SU-DHL-6 (cell line): Measurements from ENCODE around the gene IPCEF1.

Source experiments
- H2AFZ ChIP-seq: fragments of 200-600 bp; sonication (generic); 2 replicates; pipeline ENCODE4 v1.6.1; 2014; ENCODE audit warnings: low read depth, mild to moderate bottlenecking, moderate library complexity, mixed read lengths, antibody characterized with exemption, low read length; ENCODE audit not compliant: severe bottlenecking
- H3F3A ChIP-seq: fragments of 200-600 bp; shearing (Covaris generic); 2 replicates; pipeline ENCODE4 v1.6.0; 2016; ENCODE audit warnings: antibody characterized with exemption, mild to moderate bottlenecking; ENCODE audit not compliant: insufficient read depth
- H3K27ac ChIP-seq: fragments of 200-600 bp; sonication (generic); 2 replicates; pipeline ENCODE4 v1.5.1; 2016; ENCODE audit warnings: low read depth, mild to moderate bottlenecking, low read length, moderate library complexity, mixed read lengths
- H3K27me3 ChIP-seq: fragments of 200-600 bp; sonication (generic), shearing (Covaris generic); 2 replicates; pipeline ENCODE4 v1.6.0; 2014; ENCODE audit warnings: mild to moderate bottlenecking, low read length
- H3K36me3 ChIP-seq: fragments of 200-600 bp; sonication (generic); 2 replicates; pipeline ENCODE4 v1.6.1; 2014; ENCODE audit warnings: mild to moderate bottlenecking, low read length, mixed read lengths
- H3K4me2 ChIP-seq: fragments of 300-600, 200-600 bp; shearing (Covaris generic), sonication (generic); 2 replicates; pipeline ENCODE4 v1.6.0; 2014; ENCODE audit warnings: low read length, low read depth, mild to moderate bottlenecking; ENCODE audit not compliant: poor library complexity, severe bottlenecking
- H3K4me3 ChIP-seq: fragments of 200-600 bp; sonication (generic); 2 replicates; pipeline ENCODE4 v1.5.1; 2014; ENCODE audit warnings: antibody characterized with exemption, low read length, mild to moderate bottlenecking, mixed read lengths; ENCODE audit not compliant: insufficient read depth, poor library complexity, severe bottlenecking
- H3K79me2 ChIP-seq: fragments of 200-600 bp; sonication (generic); 2 replicates; pipeline ENCODE4 v1.6.1; 2014; ENCODE audit warnings: mild to moderate bottlenecking, low read length, moderate library complexity; ENCODE audit not compliant: insufficient read depth
- H3K9ac ChIP-seq: fragments of 200-600 bp; sonication (generic); 2 replicates; pipeline ENCODE4 v1.7.0; 2014; ENCODE audit warnings: mild to moderate bottlenecking, low read length
- H3K9me2 ChIP-seq: fragments of 200-600 bp; sonication (generic); replicated peaks from 2 replicates; pipeline ENCODE4 v1.6.1; 2014; ENCODE audit warnings: low read length; ENCODE audit not compliant: insufficient read depth
- H3K9me3 ChIP-seq: fragments of 200-600 bp; sonication (generic); 2 replicates; pipeline ENCODE4 v1.6.1; 2014; ENCODE audit warnings: low read length, mixed read lengths; ENCODE audit not compliant: insufficient read depth
- H4K20me1 ChIP-seq: fragments of 200-600 bp; sonication (generic); 2 replicates; pipeline ENCODE4 v1.6.1; 2014; ENCODE audit warnings: low read depth, mild to moderate bottlenecking, antibody characterized with exemption, low read length, moderate library complexity, mixed read lengths
- EZH2phosphoT487 ChIP-seq: fragments of 200-600 bp; sonication (generic), shearing (Covaris generic); conservative IDR thresholded peaks from 2 replicates; pipeline ENCODE4 v1.6.1; 2018; ENCODE audit warnings: mild to moderate bottlenecking, antibody characterized with exemption, low read length, moderate library complexity, mixed read lengths
- TF ChIP-seq, protein P1 (sequence below): fragments of 200-600 bp; sonication (generic); IDR thresholded peaks from one replicate; pipeline ENCODE4 v1.5.1; 2017; ENCODE audit warnings: antibody characterized with exemption, mild to moderate bottlenecking, low read length, moderate library complexity; ENCODE audit not compliant: insufficient read depth, poor library complexity, severe bottlenecking

IPCEF1 gene

DNA sequence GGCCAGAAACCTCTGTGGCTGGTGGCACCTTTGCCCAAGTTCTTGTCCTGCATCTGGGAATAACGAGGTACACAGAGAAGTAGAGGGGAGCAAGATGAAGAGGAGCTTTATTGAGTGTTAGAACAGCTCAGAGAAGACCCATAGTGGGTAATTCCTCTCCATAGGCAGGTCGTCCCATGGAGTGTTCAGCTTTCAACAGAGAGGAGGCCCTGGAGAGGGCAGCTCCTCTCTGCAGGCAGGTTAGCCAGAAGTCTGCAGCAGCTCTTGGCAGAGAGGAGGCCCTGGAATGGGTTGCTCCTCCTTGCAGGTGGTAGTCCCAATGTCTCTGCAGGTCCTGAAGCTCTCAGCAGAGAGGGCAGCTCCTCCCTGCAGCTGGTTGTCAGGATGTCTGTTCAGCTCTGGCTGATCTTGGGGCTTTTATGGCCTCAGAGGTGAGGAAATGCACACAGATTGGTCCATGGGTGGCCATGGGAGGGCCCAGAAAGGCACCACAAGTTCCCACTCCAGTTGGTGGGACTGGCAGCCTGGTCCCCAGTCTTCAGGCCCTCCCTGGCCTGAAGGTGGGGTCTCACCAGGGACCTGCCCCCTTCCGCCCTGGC is 89.0 kb downstream of the IPCEF1 start:
- H3K4me3 ChIP-seq = no peak overlapping the region
- no peak for TF ChIP-seq EZH2phosphoT487
- TF ChIP-seq, protein P1, sequence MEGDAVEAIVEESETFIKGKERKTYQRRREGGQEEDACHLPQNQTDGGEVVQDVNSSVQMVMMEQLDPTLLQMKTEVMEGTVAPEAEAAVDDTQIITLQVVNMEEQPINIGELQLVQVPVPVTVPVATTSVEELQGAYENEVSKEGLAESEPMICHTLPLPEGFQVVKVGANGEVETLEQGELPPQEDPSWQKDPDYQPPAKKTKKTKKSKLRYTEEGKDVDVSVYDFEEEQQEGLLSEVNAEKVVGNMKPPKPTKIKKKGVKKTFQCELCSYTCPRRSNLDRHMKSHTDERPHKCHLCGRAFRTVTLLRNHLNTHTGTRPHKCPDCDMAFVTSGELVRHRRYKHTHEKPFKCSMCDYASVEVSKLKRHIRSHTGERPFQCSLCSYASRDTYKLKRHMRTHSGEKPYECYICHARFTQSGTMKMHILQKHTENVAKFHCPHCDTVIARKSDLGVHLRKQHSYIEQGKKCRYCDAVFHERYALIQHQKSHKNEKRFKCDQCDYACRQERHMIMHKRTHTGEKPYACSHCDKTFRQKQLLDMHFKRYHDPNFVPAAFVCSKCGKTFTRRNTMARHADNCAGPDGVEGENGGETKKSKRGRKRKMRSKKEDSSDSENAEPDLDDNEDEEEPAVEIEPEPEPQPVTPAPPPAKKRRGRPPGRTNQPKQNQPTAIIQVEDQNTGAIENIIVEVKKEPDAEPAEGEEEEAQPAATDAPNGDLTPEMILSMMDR = no peak
- H3K27ac ChIP-seq = no peak overlapping the region
- no peak overlapping the region for H2AFZ ChIP-seq
- H3K9me2 ChIP-seq = no peaks in the 10 kb centered on the region
- H3K4me2 ChIP-seq = no peak overlapping the region
- no peaks in the 10 kb centered on the region for H3F3A ChIP-seq
- no peaks in the 10 kb centered on the region for H4K20me1 ChIP-seq
- H3K9ac ChIP-seq = no peak overlapping the region
- H3K79me2 ChIP-seq = no peaks in the 10 kb centered on the region
- no peaks in the 10 kb centered on the region for H3K36me3 ChIP-seq
- no peaks in the 10 kb centered on the region for H3K27me3 ChIP-seq
- no peaks in the 10 kb centered on the region for H3K9me3 ChIP-seq

DNA sequence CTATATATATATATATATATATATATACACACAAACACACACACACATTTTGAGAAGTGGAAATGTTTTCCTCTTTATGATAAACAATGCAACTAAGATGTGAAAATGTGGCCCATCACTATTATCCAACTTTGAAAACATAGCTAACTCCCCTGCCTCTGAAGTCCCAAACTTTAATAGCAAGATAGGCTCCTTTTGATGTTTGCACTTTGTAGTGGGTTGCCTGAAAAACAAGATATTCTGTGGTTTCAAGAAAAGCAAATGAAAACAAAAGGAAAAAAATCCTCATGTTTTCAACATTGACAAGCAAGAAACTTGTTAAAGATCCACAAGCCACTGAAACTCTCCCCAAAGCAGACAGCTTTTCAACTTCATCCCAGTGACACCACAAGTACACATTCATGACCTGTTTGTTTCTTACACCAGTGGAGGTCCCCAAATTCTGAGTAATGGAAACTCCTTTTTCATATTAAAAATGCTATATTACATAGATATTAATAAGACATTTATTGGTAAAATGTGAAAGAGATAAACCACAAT is 90.0 kb downstream of the IPCEF1 start:
- H3K4me2 ChIP-seq = no peak overlapping the region
- no peaks in the 10 kb centered on the region for H3K36me3 ChIP-seq
- H3K9ac ChIP-seq = no peak overlapping the region
- no peaks in the 10 kb centered on the region for H3K27me3 ChIP-seq
- no peaks in the 10 kb centered on the region for H3K79me2 ChIP-seq
- no peaks in the 10 kb centered on the region for H4K20me1 ChIP-seq
- H3K4me3 ChIP-seq = no peak overlapping the region
- TF ChIP-seq, protein P1 = no peak
- no peak for TF ChIP-seq EZH2phosphoT487
- no peaks in the 10 kb centered on the region for H3K9me3 ChIP-seq
- no peaks in the 10 kb centered on the region for H3F3A ChIP-seq
- H2AFZ ChIP-seq = no peak overlapping the region
- no peaks in the 10 kb centered on the region for H3K9me2 ChIP-seq
- no peak overlapping the region for H3K27ac ChIP-seq

DNA sequence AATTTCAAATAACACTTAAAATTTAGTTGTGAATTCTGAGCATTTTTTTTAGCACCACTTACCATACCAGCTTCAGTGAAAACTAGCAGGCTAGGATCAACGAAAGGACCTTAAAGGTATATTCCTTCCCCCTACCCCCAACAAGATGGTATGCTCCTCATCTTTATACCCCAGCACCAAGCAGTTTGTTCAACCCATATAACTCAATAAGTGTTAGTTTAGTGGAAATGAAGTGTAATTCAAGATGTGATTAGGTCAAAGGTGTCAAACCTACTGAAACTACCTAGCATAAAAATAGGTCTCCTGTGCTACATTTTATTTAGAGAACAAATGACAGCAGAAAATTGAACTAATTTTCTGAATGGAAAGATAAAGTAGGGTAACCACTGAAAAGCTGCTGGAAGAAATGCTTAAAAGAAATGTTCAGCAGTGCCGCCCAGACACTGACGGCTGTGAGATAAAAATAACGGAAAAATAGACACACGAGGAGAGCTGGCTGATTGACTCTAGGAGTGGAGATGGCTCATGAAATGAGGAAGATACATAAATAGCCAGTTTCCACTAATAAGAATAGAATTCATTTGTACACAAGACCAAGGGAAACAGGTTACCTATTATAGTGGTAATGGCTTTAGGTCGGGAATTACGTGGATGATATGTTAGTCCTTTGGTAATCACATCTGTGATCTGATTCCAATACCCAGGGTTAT is 94.8 kb downstream of the IPCEF1 start:
- H3K9me3 ChIP-seq = no peaks in the 10 kb centered on the region
- no peaks in the 10 kb centered on the region for H4K20me1 ChIP-seq
- no peaks in the 10 kb centered on the region for H3F3A ChIP-seq
- H3K27me3 ChIP-seq = no peaks in the 10 kb centered on the region
- TF ChIP-seq, protein P1 = no peak
- no peak for TF ChIP-seq EZH2phosphoT487
- H3K9ac ChIP-seq = no peak overlapping the region
- H3K79me2 ChIP-seq = no peaks in the 10 kb centered on the region
- no peaks in the 10 kb centered on the region for H3K9me2 ChIP-seq
- no peak overlapping the region for H3K27ac ChIP-seq
- H3K4me3 ChIP-seq = no peak overlapping the region
- no peak overlapping the region for H2AFZ ChIP-seq
- H3K36me3 ChIP-seq = no peaks in the 10 kb centered on the region
- H3K4me2 ChIP-seq = no peak overlapping the region
